GM12878 (cell line): ENCODE data around the gene UST.

Experiments
- CEBPZ ChIP-seq: fragments of 150-350 bp; IDR thresholded peaks from 2 replicates; pipeline ENCODE4 v1.6.1; 2016; ENCODE audit warnings: low read depth, low read length
- CTCF ChIP-seq, 3 experiments: IDR thresholded peaks in 2 of 3; conservative IDR thresholded peaks in 1 of 3; 2 replicates each; pipeline ENCODE4 v1.5.1; 2011; ENCODE audit warnings: low read depth in 3 of 3, low read length in 3 of 3, mild to moderate bottlenecking in 3 of 3, control low read depth in 2 of 3, moderate library complexity in 2 of 3, inconsistent platforms in 1 of 3, mixed read lengths in 1 of 3; ENCODE audit not compliant: control insufficient read depth in 2 of 3, insufficient read depth in 1 of 3; ENCODE audit errors: extremely low read depth in 1 of 3
- EZH2 ChIP-seq: IDR thresholded peaks from 2 replicates; pipeline ENCODE4 v1.6.1; 2012; ENCODE audit warnings: low read depth, mild to moderate bottlenecking, control low read depth, inconsistent platforms, low read length, borderline replicate concordance; ENCODE audit not compliant: control insufficient read depth
- FOS ChIP-seq: IDR thresholded peaks from 3 replicates; pipeline ENCODE4 v1.6.1; 2011; ENCODE audit warnings: borderline replicate concordance; ENCODE audit not compliant: insufficient read length; ENCODE audit errors: extremely low read depth
- IRF4 ChIP-seq: IDR thresholded peaks from 2 replicates; pipeline ENCODE4 v1.6.1; 2011; ENCODE audit warnings: low read depth, low read length
- RBBP5 ChIP-seq: fragments of 200-600 bp; sonication (generic); conservative IDR thresholded peaks from 2 replicates; pipeline ENCODE4 v1.6.1; 2016
- RFX5 ChIP-seq: IDR thresholded peaks from 2 replicates; pipeline ENCODE4 v1.6.1; 2011; ENCODE audit warnings: low read depth, low read length, improper control_type of control experiment

GRCh38 chr6:148701375-148701774, 45.5 kb upstream of the UST start:
- TF ChIP-seq CTCF (IDR thresholded peaks at IDR 0.05 in 2 of 3, conservative IDR thresholded peaks at IDR 0.05 in 1 of 3; ENCODE audit: control insufficient read depth in 2 of 3, extremely low read depth in 1 of 3, insufficient read depth in 1 of 3, low read depth in 3 of 3, low read length in 3 of 3) (no peak), FOS (no peak), EZH2 (no peak), CEBPZ (no peak), IRF4 (no peak), RBBP5 (no peak), RFX5 (no peak)
